SK-N-SH (cell line): ENCODE measurements around the gene R3HDM2. TPM values are rescaled to one million over a fixed set of nuclear protein-coding genes. Genes with fewer than 3 reads are reported as not detected.
A peak's percentile ranks its signal among the peaks of the same experiment; 100 is the strongest.

Experiments used
- CTCF ChIA-PET: fragments of 300-600, 350-600 bp; formaldehyde crosslinking; extraction: SDS; loops from one replicate; lab custom pipeline; 2021; lab: Yijun Ruan, JAX
- POLR2A ChIA-PET: fragments of 350-600 bp; sonication (Branson Sonifier 250); formaldehyde crosslinking; extraction: SDS; loops from one replicate; lab custom pipeline; 2020; ENCODE audit warnings: antibody characterized with exemption, inconsistent platforms; lab: Yijun Ruan, JAX
- DNase-seq: peaks from one replicate; pipeline ENCODE4 v3.0.0; 2012
- H2AFZ ChIP-seq: fragments of 200-600 bp; sonication (generic); 2 replicates; pipeline ENCODE4 v1.8.1; 2016; ENCODE audit warnings: antibody characterized with exemption, mild to moderate bottlenecking, low read depth
- H3F3A ChIP-seq: fragments of 200-600 bp; sonication (generic); replicated peaks from 2 replicates; pipeline ENCODE3; 2016; ENCODE audit warnings: antibody characterized with exemption, mild to moderate bottlenecking; ENCODE audit not compliant: insufficient read depth
- H3K27ac ChIP-seq, 2 experiments: fragments of 200-500 bp in 1 of 2; fragments of 200-600 bp in 1 of 2; sonication (Bioruptor generic) in 1 of 2; sonication (generic), shearing (Covaris generic) in 1 of 2; 2 replicates each; pipeline versions ENCODE4 v1.5.1 to v1.6.1; 2014 to 2016; ENCODE audit warnings: low read depth in 2 of 2, inconsistent platforms in 1 of 2, low read length in 1 of 2, mild to moderate bottlenecking in 1 of 2, mixed read lengths in 1 of 2
- H3K27me3 ChIP-seq: fragments of 200-600 bp; sonication (generic), shearing (Covaris generic); 2 replicates; pipeline ENCODE4 v1.6.1; 2016; ENCODE audit warnings: mixed run types; ENCODE audit not compliant: insufficient read depth
- H3K36me3 ChIP-seq, 2 experiments: fragments of 200-500 bp in 1 of 2; fragments of 200-600 bp in 1 of 2; sonication (Bioruptor generic) in 1 of 2; sonication (generic) in 1 of 2; replicated peaks in 1 of 2; 2 replicates each; pipeline versions ENCODE3 to v1.5.1; 2014 to 2016; ENCODE audit warnings: low read length in 1 of 2, mild to moderate bottlenecking in 1 of 2; ENCODE audit not compliant: insufficient read depth in 2 of 2, control insufficient read depth in 1 of 2
- H3K4me1 ChIP-seq, 2 experiments: fragments of 200-500 bp in 1 of 2; fragments of 200-600 bp in 1 of 2; sonication (Bioruptor generic) in 1 of 2; sonication (generic), shearing (Covaris generic) in 1 of 2; 2 replicates each; pipeline versions ENCODE4 v1.5.1 to v1.6.1; 2014 to 2016; ENCODE audit warnings: low read depth in 1 of 2, low read length in 1 of 2, mixed run types in 1 of 2; ENCODE audit not compliant: insufficient read depth in 2 of 2, control insufficient read depth in 1 of 2
- H3K4me2 ChIP-seq: fragments of 200-600 bp; sonication (generic), shearing (Covaris generic); 2 replicates; pipeline ENCODE4 v1.6.1; 2017; ENCODE audit warnings: mixed run types
- H3K4me3 ChIP-seq, 2 experiments: fragments of 200-500 bp in 1 of 2; fragments of 200-600 bp in 1 of 2; sonication (Bioruptor generic) in 1 of 2; sonication (generic), shearing (Covaris generic) in 1 of 2; 2 replicates each; pipeline versions ENCODE4 v1.5.1 to v1.8.1; 2014 to 2016; ENCODE audit warnings: low read depth in 2 of 2, inconsistent platforms in 1 of 2, low read length in 1 of 2, mild to moderate bottlenecking in 1 of 2, mixed read lengths in 1 of 2, moderate library complexity in 1 of 2
- H3K79me2 ChIP-seq: fragments of 200-600 bp; sonication (generic); 2 replicates; pipeline ENCODE4 v1.8.1; 2017; ENCODE audit warnings: mild to moderate bottlenecking; ENCODE audit not compliant: insufficient read depth
- H3K9ac ChIP-seq: fragments of 200-600 bp; sonication (generic); 2 replicates; pipeline ENCODE4 v1.6.1; 2017; ENCODE audit warnings: mixed run types
- H3K9me2 ChIP-seq: fragments of 200-600 bp; sonication (generic); 2 replicates; pipeline ENCODE4 v1.6.1; 2017; ENCODE audit warnings: mixed run types
- H3K9me3 ChIP-seq: fragments of 200-600 bp; sonication (generic); 2 replicates; pipeline ENCODE4 v1.6.1; 2017; ENCODE audit warnings: mixed run types, mild to moderate bottlenecking, moderate library complexity
- H4K20me1 ChIP-seq: fragments of 200-600 bp; sonication (generic); 2 replicates; pipeline ENCODE4 v1.6.1; 2017; ENCODE audit warnings: mild to moderate bottlenecking, mixed run types; ENCODE audit not compliant: insufficient read depth
- CHD2 ChIP-seq: fragments of 150-350 bp; IDR thresholded peaks from 2 replicates; pipeline ENCODE4 v1.6.1; 2018; ENCODE audit warnings: low read length; ENCODE audit not compliant: partially characterized antibody
- CTCF ChIP-seq: fragments of 200-600 bp; sonication (generic); IDR thresholded peaks from 2 replicates; pipeline ENCODE4 v1.6.1; 2017; ENCODE audit warnings: antibody characterized with exemption, mild to moderate bottlenecking, moderate library complexity
- ELF1 ChIP-seq: IDR thresholded peaks from 2 replicates; pipeline ENCODE4 v1.4.0; 2012
- EP300 ChIP-seq, 2 experiments: IDR thresholded peaks; 2 replicates each; pipeline versions ENCODE4 v1.4.0 to v1.6.1; 2012; ENCODE audit warnings: borderline replicate concordance in 1 of 2, low read depth in 1 of 2, low read length in 1 of 2
- FOSL2 ChIP-seq: IDR thresholded peaks from 2 replicates; pipeline ENCODE4 v1.4.0; 2012; ENCODE audit warnings: low read depth, mild to moderate bottlenecking, moderate library complexity, borderline replicate concordance
- FOXJ3 ChIP-seq: sonication (generic); formaldehyde crosslinking; IDR thresholded peaks from 2 replicates; pipeline ENCODE4 v1.5.1; 2020; ENCODE audit warnings: mild to moderate bottlenecking, missing genetic modification reagents
- FOXM1 ChIP-seq: IDR thresholded peaks from 2 replicates; pipeline ENCODE4 v1.4.0; 2012; ENCODE audit warnings: low read depth, mild to moderate bottlenecking
- IRF3 ChIP-seq: fragments of 150-350 bp; IDR thresholded peaks from 2 replicates; pipeline ENCODE4 v1.6.1; 2016; ENCODE audit warnings: mild to moderate bottlenecking, low read depth, low read length
- JUND ChIP-seq: IDR thresholded peaks from 2 replicates; pipeline ENCODE4 v1.4.0; 2012
- MAX ChIP-seq: IDR thresholded peaks from 2 replicates; pipeline ENCODE4 v1.4.0; 2012; ENCODE audit warnings: low read depth
- MEF2A ChIP-seq: IDR thresholded peaks from 2 replicates; pipeline ENCODE4 v1.4.0; 2012; ENCODE audit warnings: low read depth, borderline replicate concordance
- NFIC ChIP-seq: IDR thresholded peaks from 2 replicates; pipeline ENCODE4 v1.4.0; 2012; ENCODE audit warnings: borderline replicate concordance
- NRF1 ChIP-seq: IDR thresholded peaks from 2 replicates; pipeline ENCODE4 v1.6.1; 2012; ENCODE audit warnings: low read depth, mild to moderate bottlenecking, low read length
- POLR2AphosphoS5 ChIP-seq: IDR thresholded peaks from 2 replicates; pipeline ENCODE4 v1.6.1; 2012; ENCODE audit warnings: low read depth, low read length
- RAD21 ChIP-seq: IDR thresholded peaks from 2 replicates; pipeline ENCODE4 v1.6.1; 2012; ENCODE audit warnings: mild to moderate bottlenecking, low read length
- RCOR1 ChIP-seq: fragments of 150-350 bp; IDR thresholded peaks from 2 replicates; pipeline ENCODE4 v1.6.1; 2017; ENCODE audit warnings: antibody characterized with exemption, low read length
- RXRA ChIP-seq: IDR thresholded peaks from 2 replicates; pipeline ENCODE4 v1.4.0; 2012; ENCODE audit warnings: low read depth, mild to moderate bottlenecking, borderline replicate concordance
- USF2 ChIP-seq: fragments of 150-350 bp; IDR thresholded peaks from 2 replicates; pipeline ENCODE4 v1.6.1; 2017; ENCODE audit warnings: antibody characterized with exemption, low read length, low read depth, borderline replicate concordance
- WGBS: methylation state at CpG from one replicate; pipeline ENCODE4 v1.1.6; 2017; ENCODE audit warnings: low lambda C conversion rate; 5-methylcytosine and 5-hydroxymethylcytosine counted together
- polyA plus RNA-seq, 3 experiments: library from polyadenylated mRNA; depleted of rRNA; stranded (reverse); fragments of >200 nt; gene quantifications; 2 replicates each; pipeline ENCODE4 v1.2.3, GENCODE V29; 2012

Gene R3HDM2
- polyA plus RNA-seq, 1 of the 3 experiments (the other 2 are of a cell fraction): 23.1 TPM

GRCh38 chr12:57272337-57273151 lies 158.3 kb downstream of the R3HDM2 start:
- Histone ChIP-seq H3K4me1 (peaks cover 7 to 12% of the 10 kb centered on the region in 2 experiments; a peak in 2 of 4 replicates), H3K4me3 (no peak overlapping the region), H3K27me3 (no peaks in the 10 kb centered on the region), H3K9me3 (no peaks in the 10 kb centered on the region), H3K79me2 (no peaks in the 10 kb centered on the region), H3K9ac (no peak overlapping the region), H2AFZ (no peak overlapping the region), H3F3A (peaks cover 4% of the 10 kb centered on the region), H3K27ac (peak overlapping the region; percentile 30 to 64; a peak in 2 of 4 replicates), H4K20me1 (no peaks in the 10 kb centered on the region), H3K9me2 (no peaks in the 10 kb centered on the region), H3K4me2 (no peak overlapping the region), H3K36me3 (peaks cover 9 to 24% of the 10 kb centered on the region in 2 experiments)
- POLR2A ChIA-PET: interaction anchor here (0.6 to 1.0 kb wide), 2 partner anchors 158 to 170 kb away, joined by 3 to 8 read pairs; no protein-coding TSS in a partner anchor
- 69% methylated on average over 7 of the region's 7 CpGs for whole genome bisulfite sequencing
- TF ChIP-seq RAD21: no peak
- no peak for TF ChIP-seq MEF2A
- no peak for TF ChIP-seq RCOR1
- TF ChIP-seq NFIC: no peak
- TF ChIP-seq IRF3: no peak
- no peak for TF ChIP-seq MAX
- TF ChIP-seq POLR2AphosphoS5: no peak
- no peak for TF ChIP-seq CTCF
- TF ChIP-seq NRF1: no peak
- no peak for TF ChIP-seq FOSL2
- no peak for TF ChIP-seq FOXM1
- no peak for TF ChIP-seq CHD2
- TF ChIP-seq JUND: no peak
- no peak for TF ChIP-seq EP300 (IDR thresholded peaks at IDR 0.05; ENCODE audit: borderline replicate concordance in 1 of 2, low read depth in 1 of 2, low read length in 1 of 2)
- TF ChIP-seq RXRA: no peak
- TF ChIP-seq FOXJ3 (CRISPR knock-in tag): no peak
- TF ChIP-seq USF2: no peak
- no peak for TF ChIP-seq ELF1
- peak; percentile 49 for DNase-seq
- CTCF ChIA-PET: interaction anchor here (0.7 to 3.5 kb wide), 17 partner anchors 9 to 190 kb away, joined by 3 to 18 read pairs (median 4); partner anchors contain the start of genes GLI1 and INHBE
